ENCODE results near the gene LAMTOR3. TPM values are rescaled to one million over a fixed set of nuclear protein-coding genes. Genes with fewer than 3 reads are reported as not detected.

The LAMTOR3 gene
- total and polyA plus RNA-seq, 2 experiments from 2014 or later, result 126 to 143 TPM

DNA sequence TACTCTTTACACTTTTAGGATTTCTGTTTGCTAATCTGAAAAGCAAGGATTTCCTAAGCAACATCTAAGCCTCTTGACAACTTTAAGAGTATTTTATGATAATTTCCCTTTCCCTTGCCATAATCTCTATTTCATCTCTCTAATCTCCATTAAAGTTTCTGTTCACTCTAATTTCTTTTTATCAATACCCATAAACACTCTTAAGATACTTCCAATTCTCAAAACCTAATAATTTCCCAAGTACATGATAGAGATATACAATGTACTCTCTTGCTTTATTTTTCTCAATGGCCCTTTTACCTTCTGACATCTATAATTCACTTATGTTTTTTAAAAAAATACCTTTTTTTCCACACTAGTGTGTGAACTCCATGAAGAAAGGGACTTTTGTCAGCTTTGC lies 50.8 kb downstream of the LAMTOR3 start:
- H3K79me2 ChIP-seq, result no peaks in the 10 kb centered on the region
- no peaks in the 10 kb centered on the region for H3K9me2 ChIP-seq (replicated peaks; ENCODE audit: insufficient read depth)
- no peak overlapping the region for H3K4me2 ChIP-seq
- no peak for DNase-seq (ENCODE audit: low spot score)
- H4K20me1 ChIP-seq (ENCODE audit: insufficient read depth, poor library complexity, severe bottlenecking), result no peaks in the 10 kb centered on the region
- no peaks in the 10 kb centered on the region for H3K4me1 ChIP-seq (ENCODE audit: insufficient read depth)
- H3K27ac ChIP-seq, result no peak overlapping the region
- H2AFZ ChIP-seq, result no peak overlapping the region
- no peaks in the 10 kb centered on the region for H3K36me3 ChIP-seq (replicated peaks; ENCODE audit: insufficient read depth, low read depth)
- H3K4me3 ChIP-seq, result no peak overlapping the region
- no peaks in the 10 kb centered on the region for H3K27me3 ChIP-seq
- TF ChIP-seq EZH2 (IDR thresholded peaks at IDR 0.05; ENCODE audit: borderline replicate concordance), result no peak
- TF ChIP-seq, protein P1, sequence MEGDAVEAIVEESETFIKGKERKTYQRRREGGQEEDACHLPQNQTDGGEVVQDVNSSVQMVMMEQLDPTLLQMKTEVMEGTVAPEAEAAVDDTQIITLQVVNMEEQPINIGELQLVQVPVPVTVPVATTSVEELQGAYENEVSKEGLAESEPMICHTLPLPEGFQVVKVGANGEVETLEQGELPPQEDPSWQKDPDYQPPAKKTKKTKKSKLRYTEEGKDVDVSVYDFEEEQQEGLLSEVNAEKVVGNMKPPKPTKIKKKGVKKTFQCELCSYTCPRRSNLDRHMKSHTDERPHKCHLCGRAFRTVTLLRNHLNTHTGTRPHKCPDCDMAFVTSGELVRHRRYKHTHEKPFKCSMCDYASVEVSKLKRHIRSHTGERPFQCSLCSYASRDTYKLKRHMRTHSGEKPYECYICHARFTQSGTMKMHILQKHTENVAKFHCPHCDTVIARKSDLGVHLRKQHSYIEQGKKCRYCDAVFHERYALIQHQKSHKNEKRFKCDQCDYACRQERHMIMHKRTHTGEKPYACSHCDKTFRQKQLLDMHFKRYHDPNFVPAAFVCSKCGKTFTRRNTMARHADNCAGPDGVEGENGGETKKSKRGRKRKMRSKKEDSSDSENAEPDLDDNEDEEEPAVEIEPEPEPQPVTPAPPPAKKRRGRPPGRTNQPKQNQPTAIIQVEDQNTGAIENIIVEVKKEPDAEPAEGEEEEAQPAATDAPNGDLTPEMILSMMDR (IDR thresholded peaks at IDR 0.05; ENCODE audit: poor library complexity), result no peak
- TF ChIP-seq EZH2phosphoT487 (IDR thresholded peaks at IDR 0.05; ENCODE audit: low read depth, severe bottlenecking, unreplicated experiment), result no peak
- no peaks in the 10 kb centered on the region for H3K9me3 ChIP-seq (ENCODE audit: low read depth)

DNA sequence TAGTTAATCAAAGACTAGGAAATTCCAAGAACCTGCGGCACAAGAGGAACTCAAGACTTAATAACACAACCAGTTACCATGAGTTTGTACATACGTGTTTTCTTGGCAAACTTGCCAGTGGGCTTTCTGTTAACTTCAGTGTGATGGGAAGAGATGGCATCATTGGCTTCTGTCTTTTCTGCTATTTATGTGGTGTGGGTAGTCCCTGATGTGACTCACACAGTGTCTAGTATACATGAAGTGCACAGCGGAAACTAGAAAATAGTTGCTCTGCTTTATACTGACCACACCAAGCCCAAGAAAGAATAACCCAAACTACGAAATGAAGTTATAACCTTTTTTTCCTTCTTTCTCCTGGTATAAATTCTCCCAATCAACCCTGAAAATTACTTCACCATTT lies 53.1 kb downstream of the LAMTOR3 start:
- Histone ChIP-seq H3K4me1 (ENCODE audit: insufficient read depth) (no peaks in the 10 kb centered on the region), H3K27ac (no peak overlapping the region), H3K9me3 (ENCODE audit: low read depth) (no peaks in the 10 kb centered on the region), H2AFZ (no peak overlapping the region), H3K36me3 (replicated peaks; ENCODE audit: insufficient read depth, low read depth) (no peaks in the 10 kb centered on the region), H3K9me2 (replicated peaks; ENCODE audit: insufficient read depth) (no peaks in the 10 kb centered on the region), H4K20me1 (ENCODE audit: insufficient read depth, poor library complexity, severe bottlenecking) (no peaks in the 10 kb centered on the region), H3K4me2 (no peak overlapping the region), H3K4me3 (no peak overlapping the region), H3K79me2 (no peaks in the 10 kb centered on the region), H3K27me3 (no peaks in the 10 kb centered on the region)
- 94% methylated on average over 4 of the region's 4 CpGs for WGBS (ENCODE audit: low lambda C conversion rate, missing lambda C conversion rate)
- no peak for DNase-seq (ENCODE audit: low spot score)
- TF ChIP-seq EZH2 (IDR thresholded peaks at IDR 0.05; ENCODE audit: borderline replicate concordance) (no peak), EZH2phosphoT487 (IDR thresholded peaks at IDR 0.05; ENCODE audit: low read depth, severe bottlenecking, unreplicated experiment) (no peak)
- TF ChIP-seq, protein P1 (IDR thresholded peaks at IDR 0.05; ENCODE audit: poor library complexity), result no peak

DNA sequence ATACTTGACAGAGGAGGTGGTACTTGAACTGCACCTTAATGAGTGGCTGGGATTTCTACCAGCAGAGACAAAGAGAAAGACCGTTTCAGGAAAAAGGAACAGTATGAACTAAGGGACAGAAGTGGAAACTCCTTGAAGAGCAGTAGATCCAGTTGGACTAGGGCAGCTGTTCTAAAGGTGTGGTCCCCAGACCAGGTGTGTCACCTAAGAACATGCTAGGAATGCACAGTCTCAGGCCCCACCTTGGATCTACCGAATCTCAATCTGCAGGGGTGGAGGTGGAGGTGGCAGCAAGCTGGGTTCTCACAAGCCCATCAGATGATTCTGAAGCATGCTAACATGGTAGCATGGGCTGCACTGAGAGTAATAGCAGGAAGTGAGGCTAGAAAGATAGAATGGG lies 55.3 kb downstream of the LAMTOR3 start:
- H3K4me1 ChIP-seq (ENCODE audit: insufficient read depth), result no peaks in the 10 kb centered on the region
- WGBS (ENCODE audit: low lambda C conversion rate, missing lambda C conversion rate), result 49% methylated on average over 2 of the region's 2 CpGs
- no peaks in the 10 kb centered on the region for H3K9me3 ChIP-seq (ENCODE audit: low read depth)
- H2AFZ ChIP-seq, result no peak overlapping the region
- no peak for DNase-seq (ENCODE audit: low spot score)
- no peaks in the 10 kb centered on the region for H4K20me1 ChIP-seq (ENCODE audit: insufficient read depth, poor library complexity, severe bottlenecking)
- H3K79me2 ChIP-seq, result no peaks in the 10 kb centered on the region
- no peaks in the 10 kb centered on the region for H3K9me2 ChIP-seq (replicated peaks; ENCODE audit: insufficient read depth)
- H3K4me3 ChIP-seq, result no peak overlapping the region
- H3K36me3 ChIP-seq (replicated peaks; ENCODE audit: insufficient read depth, low read depth), result no peaks in the 10 kb centered on the region
- no peak overlapping the region for H3K4me2 ChIP-seq
- TF ChIP-seq EZH2 (IDR thresholded peaks at IDR 0.05; ENCODE audit: borderline replicate concordance) (no peak), EZH2phosphoT487 (IDR thresholded peaks at IDR 0.05; ENCODE audit: low read depth, severe bottlenecking, unreplicated experiment) (no peak)
- TF ChIP-seq, protein P1 (IDR thresholded peaks at IDR 0.05; ENCODE audit: poor library complexity), result no peak
- H3K27me3 ChIP-seq, result no peaks in the 10 kb centered on the region
- H3K27ac ChIP-seq, result no peak overlapping the region

DNA sequence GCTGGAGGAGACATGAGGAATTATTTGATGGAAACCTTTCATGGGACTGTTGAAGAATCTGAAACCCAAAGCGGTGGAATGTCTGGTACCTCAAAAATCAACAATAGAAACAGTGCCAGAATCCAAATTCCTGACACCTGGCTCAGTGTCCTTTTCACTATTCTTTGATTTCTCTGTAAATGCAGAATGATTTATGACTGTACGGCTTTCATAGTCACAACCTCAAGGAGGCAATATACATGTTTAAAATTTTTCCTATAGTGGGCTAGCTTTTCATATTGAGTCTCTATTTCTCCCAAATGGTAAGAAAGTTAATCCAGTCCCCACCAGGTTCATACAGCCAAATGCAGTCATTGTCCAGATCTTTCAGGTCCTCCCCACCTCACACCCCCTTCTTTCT lies 58.3 kb downstream of the LAMTOR3 start:
- Histone ChIP-seq H3K27ac (no peak overlapping the region), H3K79me2 (no peaks in the 10 kb centered on the region), H3K9me2 (replicated peaks; ENCODE audit: insufficient read depth) (no peaks in the 10 kb centered on the region), H3K9me3 (ENCODE audit: low read depth) (no peaks in the 10 kb centered on the region), H3K4me2 (no peak overlapping the region), H3K4me1 (ENCODE audit: insufficient read depth) (peaks cover 11% of the 10 kb centered on the region), H3K27me3 (no peaks in the 10 kb centered on the region), H3K36me3 (replicated peaks; ENCODE audit: insufficient read depth, low read depth) (no peaks in the 10 kb centered on the region), H4K20me1 (ENCODE audit: insufficient read depth, poor library complexity, severe bottlenecking) (no peaks in the 10 kb centered on the region), H3K4me3 (no peak overlapping the region), H2AFZ (no peak overlapping the region)
- DNase-seq (ENCODE audit: low spot score), result no peak
- TF ChIP-seq EZH2phosphoT487 (IDR thresholded peaks at IDR 0.05; ENCODE audit: low read depth, severe bottlenecking, unreplicated experiment) (no peak), EZH2 (IDR thresholded peaks at IDR 0.05; ENCODE audit: borderline replicate concordance) (no peak)
- TF ChIP-seq, protein P1 (IDR thresholded peaks at IDR 0.05; ENCODE audit: poor library complexity), result no peak
- WGBS (ENCODE audit: low lambda C conversion rate, missing lambda C conversion rate), result 85% methylated on average over 2 of the region's 2 CpGs

Measured in hepatocyte (in vitro differentiated cells).